KMS-11 (cell line): ENCODE data around the gene C1QTNF3.

Experiments
- H2AFZ ChIP-seq: fragments of 200-600 bp; sonication (generic); 2 replicates; pipeline ENCODE4 v1.6.1; 2016; ENCODE audit warnings: antibody characterized with exemption, mixed run types, low read depth
- H3K27ac ChIP-seq: fragments of 200-600 bp; sonication (generic); 2 replicates; pipeline ENCODE4 v1.6.1; 2016; ENCODE audit warnings: mild to moderate bottlenecking, mixed run types
- H3K27me3 ChIP-seq: fragments of 200-600 bp; sonication (generic); 2 replicates; pipeline ENCODE4 v1.6.1; 2017; ENCODE audit warnings: mild to moderate bottlenecking, low read depth, mixed run types, moderate library complexity; ENCODE audit not compliant: insufficient read depth
- H3K36me3 ChIP-seq: fragments of 200-600 bp; sonication (generic); 2 replicates; pipeline ENCODE4 v1.6.1; 2017; ENCODE audit warnings: mild to moderate bottlenecking, mixed run types; ENCODE audit not compliant: insufficient read depth
- H3K4me1 ChIP-seq: fragments of 200-600 bp; sonication (generic); 2 replicates; pipeline ENCODE4 v1.6.1; 2016; ENCODE audit warnings: mild to moderate bottlenecking, low read depth, mixed run types; ENCODE audit not compliant: poor library complexity, severe bottlenecking
- H3K4me2 ChIP-seq: fragments of 200-600 bp; sonication (generic); 2 replicates; pipeline ENCODE4 v1.7.0; 2016; ENCODE audit warnings: mild to moderate bottlenecking, mixed run types
- H3K4me3 ChIP-seq: fragments of 200-600 bp; sonication (generic); IDR thresholded peaks from 2 replicates; pipeline ENCODE4 v1.6.1; 2017; ENCODE audit warnings: low read depth, low read length, mixed read lengths; ENCODE audit not compliant: insufficient read depth
- H3K79me2 ChIP-seq: fragments of 200-600 bp; sonication (generic); 2 replicates; pipeline ENCODE4 v1.6.1; 2016; ENCODE audit warnings: low read depth, mixed run types; ENCODE audit not compliant: insufficient read depth
- H3K9ac ChIP-seq: fragments of 200-600 bp; sonication (generic); 2 replicates; pipeline ENCODE4 v1.6.1; 2016; ENCODE audit warnings: mild to moderate bottlenecking, mixed run types
- H4K20me1 ChIP-seq: fragments of 200-600 bp; sonication (generic); 2 replicates; pipeline ENCODE4 v1.6.1; 2016; ENCODE audit warnings: mild to moderate bottlenecking, mixed run types; ENCODE audit not compliant: insufficient read depth
- CTCF ChIP-seq: fragments of 200-600 bp; sonication (generic); conservative IDR thresholded peaks from 2 replicates; pipeline ENCODE4 v1.6.1; 2017; ENCODE audit warnings: low read depth, mild to moderate bottlenecking, antibody characterized with exemption, low read length, moderate library complexity, mixed read lengths

The C1QTNF3 gene

DNA sequence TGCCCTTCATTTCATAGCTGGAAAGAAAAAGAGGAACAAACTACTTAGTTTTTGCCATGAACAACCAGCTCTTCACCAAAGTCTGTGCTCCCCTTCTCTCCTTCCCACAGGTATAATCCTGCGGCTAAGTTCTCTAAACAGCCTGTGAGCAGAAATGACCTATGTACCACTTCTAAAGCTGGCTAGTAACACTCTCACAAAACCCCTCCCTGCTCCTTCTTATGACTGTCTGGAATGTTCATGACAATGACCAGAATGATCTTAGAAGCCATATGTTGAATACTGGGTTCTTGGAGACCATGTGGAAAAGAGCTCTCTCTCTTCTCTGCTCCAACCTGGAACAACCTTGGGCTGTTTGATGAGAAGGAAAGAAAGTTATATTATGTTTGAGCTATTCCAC lies 22.3 kb downstream of the C1QTNF3 start:
- H4K20me1 ChIP-seq = no peaks in the 10 kb centered on the region
- peaks cover 8% of the 10 kb centered on the region for H3K4me1 ChIP-seq
- no peaks in the 10 kb centered on the region for H3K36me3 ChIP-seq
- H3K9ac ChIP-seq = no peak overlapping the region
- H3K79me2 ChIP-seq = no peaks in the 10 kb centered on the region
- H3K4me3 ChIP-seq = no peak overlapping the region
- H3K4me2 ChIP-seq = no peak overlapping the region
- no peak for TF ChIP-seq CTCF
- H3K27me3 ChIP-seq = no peaks in the 10 kb centered on the region
- H2AFZ ChIP-seq = no peak overlapping the region
- H3K27ac ChIP-seq = no peak overlapping the region

- peaks cover 5% of the 10 kb centered on the region for H3K4me1 ChIP-seq
- no peak overlapping the region for H2AFZ ChIP-seq
- TF ChIP-seq CTCF = no peak
These were observed 25.8 kb downstream of the C1QTNF3 start for GRCh38 chr5:34017254-34017653.

GRCh38 chr5:34016750-34017149 lies 26.3 kb downstream of the C1QTNF3 start:
- no peak for TF ChIP-seq CTCF

More at GRCh38 chr5:34017254-34017653, 25.8 kb downstream of the C1QTNF3 start:
- H3K27ac ChIP-seq = no peak overlapping the region
- H3K9ac ChIP-seq = no peak overlapping the region
- H3K79me2 ChIP-seq = no peaks in the 10 kb centered on the region
- H3K4me2 ChIP-seq = no peak overlapping the region
- H3K27me3 ChIP-seq = no peaks in the 10 kb centered on the region
- no peak overlapping the region for H3K4me3 ChIP-seq
- no peaks in the 10 kb centered on the region for H4K20me1 ChIP-seq
- no peaks in the 10 kb centered on the region for H3K36me3 ChIP-seq

GRCh38 chr5:34016222-34016621 lies 26.8 kb downstream of the C1QTNF3 start:
- H3K27me3 ChIP-seq = no peaks in the 10 kb centered on the region

More at GRCh38 chr5:34016750-34017149, 26.3 kb downstream of the C1QTNF3 start:
- peaks cover under 1% of the 10 kb centered on the region for H3K4me1 ChIP-seq
- H2AFZ ChIP-seq = no peak overlapping the region
- no peaks in the 10 kb centered on the region for H4K20me1 ChIP-seq
- no peaks in the 10 kb centered on the region for H3K36me3 ChIP-seq
- no peaks in the 10 kb centered on the region for H3K27me3 ChIP-seq
- H3K27ac ChIP-seq = no peak overlapping the region
- no peak overlapping the region for H3K9ac ChIP-seq
- H3K4me3 ChIP-seq = no peak overlapping the region
- H3K4me2 ChIP-seq = no peak overlapping the region
- no peaks in the 10 kb centered on the region for H3K79me2 ChIP-seq

More at GRCh38 chr5:34016222-34016621, 26.8 kb downstream of the C1QTNF3 start:
- Histone ChIP-seq H3K4me2 (no peak overlapping the region), H3K79me2 (no peaks in the 10 kb centered on the region), H2AFZ (no peak overlapping the region), H3K4me1 (no peaks in the 10 kb centered on the region), H4K20me1 (no peaks in the 10 kb centered on the region), H3K4me3 (no peak overlapping the region), H3K9ac (no peak overlapping the region), H3K36me3 (no peaks in the 10 kb centered on the region), H3K27ac (no peak overlapping the region)
- TF ChIP-seq CTCF = no peak
